GM19463 (cell line): ENCODE results near the gene TMPRSS12.
"Not testable (repeated sequence)": the region's sequence is repeated elsewhere in the genome, so short reads cannot be mapped to it uniquely, and the experiment has no call there.

Source experiments
- ATAC-seq: cut with Tn5 transposase; IDR thresholded peaks from one replicate; pipeline ENCODE4 v1.9.1; 2021; ENCODE audit warnings: mild to moderate bottlenecking, moderate library complexity; ENCODE audit not compliant: unreplicated experiment

TMPRSS12 gene, protein sequence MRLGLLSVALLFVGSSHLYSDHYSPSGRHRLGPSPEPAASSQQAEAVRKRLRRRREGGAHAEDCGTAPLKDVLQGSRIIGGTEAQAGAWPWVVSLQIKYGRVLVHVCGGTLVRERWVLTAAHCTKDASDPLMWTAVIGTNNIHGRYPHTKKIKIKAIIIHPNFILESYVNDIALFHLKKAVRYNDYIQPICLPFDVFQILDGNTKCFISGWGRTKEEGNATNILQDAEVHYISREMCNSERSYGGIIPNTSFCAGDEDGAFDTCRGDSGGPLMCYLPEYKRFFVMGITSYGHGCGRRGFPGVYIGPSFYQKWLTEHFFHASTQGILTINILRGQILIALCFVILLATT

GRCh38 chr12:50842637-50843493 is at the start of gene TMPRSS12:
TSS of gene TMPRSS12 (plus strand) at chr12:50842926. CDS start at chr12:50842965, 39 bp downstream.
- no peak for ATAC-seq

- no peak for ATAC-seq
Measured at GRCh38 chr12:50799908-50800307, 42.8 kb upstream of the TMPRSS12 start.

DNA sequence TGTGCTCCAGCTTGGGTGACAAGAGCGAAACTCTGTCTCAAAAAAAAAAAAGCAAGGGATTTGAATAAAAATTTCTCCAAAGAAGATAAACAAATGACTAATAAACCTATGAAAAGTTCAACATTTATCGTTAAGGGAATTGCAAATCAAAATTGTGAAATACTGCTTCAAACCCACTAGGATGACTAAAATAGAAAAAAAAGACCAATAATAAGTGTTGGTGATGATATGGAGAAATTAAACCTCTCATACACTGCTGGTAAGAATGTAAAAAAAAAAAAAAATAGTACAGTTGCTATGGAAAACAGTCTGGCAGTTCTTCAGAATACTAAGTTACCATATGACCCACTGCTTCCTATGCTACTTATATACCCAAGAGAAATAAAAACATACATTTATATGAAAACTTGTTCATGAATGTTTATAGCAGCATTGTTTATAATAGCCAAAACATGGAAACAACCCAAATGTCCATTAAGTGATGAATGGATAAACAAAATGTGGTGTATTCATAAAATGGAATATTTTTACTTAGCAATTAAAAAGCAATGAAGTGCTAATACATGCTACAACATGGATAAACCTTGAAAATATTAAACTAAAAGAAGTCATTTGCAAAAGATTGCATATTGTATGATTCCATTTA is 39.4 kb upstream of the TMPRSS12 start:
- no peak for ATAC-seq

DNA sequence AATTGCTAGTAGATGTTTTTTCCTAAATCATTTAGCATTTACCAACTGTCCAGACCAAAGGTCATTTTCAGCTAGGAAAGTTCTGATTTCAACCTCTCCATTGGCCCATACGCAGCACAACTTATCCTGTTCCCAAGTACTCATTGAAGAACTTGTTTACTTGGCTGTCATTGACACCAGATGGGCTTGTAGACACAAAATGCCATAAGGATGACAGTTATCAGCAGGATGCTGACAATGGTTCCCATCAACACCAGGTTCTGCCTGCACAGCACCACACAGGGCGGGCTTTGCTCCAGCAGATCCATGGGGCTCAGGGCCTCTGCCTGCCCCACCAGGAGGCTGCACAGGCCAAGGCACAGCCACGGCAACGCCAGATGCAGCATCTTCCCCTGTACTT is 36.5 kb upstream of the TMPRSS12 start:
- no peak for ATAC-seq

DNA sequence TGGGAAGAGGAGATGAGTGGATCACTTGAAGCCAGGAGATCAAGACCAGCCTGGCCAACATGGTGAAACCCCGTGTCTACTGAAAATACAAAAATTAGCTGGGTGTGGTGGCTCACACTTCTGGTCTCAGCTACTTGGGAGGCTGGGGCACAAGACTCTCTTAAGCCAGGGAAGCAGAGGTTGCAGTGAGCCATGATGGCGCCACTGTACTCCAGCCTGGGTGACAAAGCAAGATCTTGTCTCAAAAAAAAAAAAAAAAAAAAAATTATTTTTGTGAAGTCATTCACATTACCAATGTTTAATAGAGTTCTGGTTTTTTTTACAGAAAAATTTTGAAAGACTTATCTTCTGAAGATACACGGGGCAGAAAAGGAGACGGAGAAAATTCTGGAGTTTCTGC is 33.6 kb upstream of the TMPRSS12 start:
- not testable (repeated sequence) for ATAC-seq

DNA sequence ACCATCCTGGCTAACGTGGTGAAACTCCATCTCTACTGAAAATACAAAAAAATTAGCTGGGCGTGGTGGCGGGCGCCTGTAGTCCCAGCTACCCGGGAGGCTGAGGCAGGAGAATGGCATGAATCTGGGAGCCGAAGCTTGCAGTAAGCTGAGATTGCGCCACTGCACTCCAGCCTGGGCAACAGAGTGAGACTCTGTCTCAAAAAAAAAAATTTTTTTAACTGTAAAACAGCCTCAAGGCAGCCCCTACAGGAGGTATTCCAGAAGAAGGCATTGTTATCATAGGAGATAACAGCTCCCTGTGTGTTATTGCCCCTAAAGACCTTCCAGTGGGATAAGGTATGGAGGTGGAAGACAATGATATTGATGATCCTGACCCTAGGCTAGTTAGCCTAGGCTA is 27.8 kb upstream of the TMPRSS12 start:
- not testable (repeated sequence) for ATAC-seq

- no peak for ATAC-seq
Measured at GRCh38 chr12:50820177-50820576, 22.5 kb upstream of the TMPRSS12 start.

- no peak for ATAC-seq
Measured at GRCh38 chr12:50822082-50822481, 20.6 kb upstream of the TMPRSS12 start.

DNA sequence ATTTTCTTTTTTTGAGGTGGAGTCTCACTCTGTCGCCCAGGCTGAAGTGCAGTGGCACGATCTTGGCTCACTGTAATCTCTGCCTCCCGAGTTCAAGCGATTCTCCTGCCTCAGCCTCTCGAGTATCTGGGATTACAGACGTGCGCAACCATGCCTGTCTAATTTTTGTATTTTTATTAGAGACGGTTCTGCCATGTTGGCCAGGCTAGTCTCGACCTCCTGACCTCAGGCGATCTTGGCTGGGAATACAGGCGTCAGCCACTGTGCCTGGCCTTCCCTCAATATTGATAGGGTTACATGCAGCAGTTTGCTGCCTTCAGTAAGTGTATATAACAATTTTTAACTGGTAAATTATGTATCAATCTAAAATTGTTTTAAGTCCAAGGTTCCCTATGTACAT is 19.0 kb upstream of the TMPRSS12 start:
- ATAC-seq: not testable (repeated sequence)

DNA sequence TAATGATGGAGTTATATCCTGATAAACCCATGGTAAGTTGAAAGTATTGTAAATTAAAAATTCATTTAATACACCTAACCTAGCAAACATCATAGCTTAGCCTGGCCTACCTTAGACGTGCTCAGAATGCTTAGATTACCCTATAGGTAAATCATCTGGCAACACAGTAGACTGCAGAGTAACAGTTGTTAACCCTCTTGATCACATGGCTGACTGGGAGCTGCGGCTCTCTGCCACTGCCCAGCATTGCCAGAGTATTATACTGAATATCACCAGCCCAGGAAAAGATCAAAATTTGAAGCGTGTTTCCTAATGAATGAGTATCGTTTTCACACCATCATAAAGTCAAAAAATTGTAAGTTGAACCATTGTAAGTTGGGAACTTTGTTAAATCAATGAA is 17.8 kb upstream of the TMPRSS12 start:
- ATAC-seq: no peak

DNA sequence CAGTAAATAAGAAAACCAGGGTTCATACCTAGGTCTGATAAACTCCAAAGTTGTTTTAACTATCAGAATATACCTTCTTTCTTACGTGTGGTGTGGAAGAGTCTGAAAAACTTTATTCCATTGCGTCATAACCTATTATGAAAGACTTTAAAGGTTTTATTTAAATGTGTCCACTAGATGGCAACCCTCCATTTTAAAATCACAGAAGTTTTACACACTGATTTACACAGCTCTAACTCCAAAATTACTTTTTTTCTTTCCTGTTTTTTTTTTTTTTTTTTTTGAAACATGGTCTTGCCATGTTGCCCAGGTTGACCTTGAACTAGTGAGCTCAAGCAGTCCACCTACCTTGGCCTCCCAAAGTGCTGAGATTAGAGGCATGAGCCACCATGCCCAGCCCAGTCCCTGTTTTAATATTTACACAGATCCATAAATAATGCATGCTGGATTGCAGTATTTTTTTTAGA is 17.3 kb upstream of the TMPRSS12 start:
- no peak for ATAC-seq

DNA sequence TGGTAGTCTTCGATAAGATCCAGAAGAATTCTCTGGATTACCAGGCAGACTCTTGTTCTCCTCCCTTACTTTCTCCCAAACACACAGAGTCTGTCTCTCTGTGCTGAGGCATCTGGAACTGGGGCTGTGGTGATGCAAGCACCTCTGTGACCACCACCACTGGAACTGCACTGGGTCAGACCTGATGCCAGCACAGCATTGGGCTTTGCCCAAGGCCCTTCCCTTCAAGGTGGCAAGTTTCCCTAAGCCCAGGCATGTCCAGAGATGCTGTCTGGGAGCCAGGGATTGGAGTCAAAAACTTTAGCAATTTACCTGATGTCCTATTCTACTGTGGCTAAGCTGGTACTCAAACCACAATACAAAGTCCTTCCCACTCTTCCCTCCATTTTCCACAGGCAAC is 14.6 kb upstream of the TMPRSS12 start:
- ATAC-seq: no peak

- no peak for ATAC-seq
Measured at GRCh38 chr12:50828886-50829285, 13.8 kb upstream of the TMPRSS12 start.

GRCh38 chr12:50833801-50834200 is 8.9 kb upstream of the TMPRSS12 start:
- ATAC-seq: not testable (repeated sequence)

GRCh38 chr12:50839042-50839441 is 3.7 kb upstream of the TMPRSS12 start:
- ATAC-seq: no peak

GRCh38 chr12:50840809-50841487 is 1.8 kb upstream of the TMPRSS12 start:
- ATAC-seq: no peak

DNA sequence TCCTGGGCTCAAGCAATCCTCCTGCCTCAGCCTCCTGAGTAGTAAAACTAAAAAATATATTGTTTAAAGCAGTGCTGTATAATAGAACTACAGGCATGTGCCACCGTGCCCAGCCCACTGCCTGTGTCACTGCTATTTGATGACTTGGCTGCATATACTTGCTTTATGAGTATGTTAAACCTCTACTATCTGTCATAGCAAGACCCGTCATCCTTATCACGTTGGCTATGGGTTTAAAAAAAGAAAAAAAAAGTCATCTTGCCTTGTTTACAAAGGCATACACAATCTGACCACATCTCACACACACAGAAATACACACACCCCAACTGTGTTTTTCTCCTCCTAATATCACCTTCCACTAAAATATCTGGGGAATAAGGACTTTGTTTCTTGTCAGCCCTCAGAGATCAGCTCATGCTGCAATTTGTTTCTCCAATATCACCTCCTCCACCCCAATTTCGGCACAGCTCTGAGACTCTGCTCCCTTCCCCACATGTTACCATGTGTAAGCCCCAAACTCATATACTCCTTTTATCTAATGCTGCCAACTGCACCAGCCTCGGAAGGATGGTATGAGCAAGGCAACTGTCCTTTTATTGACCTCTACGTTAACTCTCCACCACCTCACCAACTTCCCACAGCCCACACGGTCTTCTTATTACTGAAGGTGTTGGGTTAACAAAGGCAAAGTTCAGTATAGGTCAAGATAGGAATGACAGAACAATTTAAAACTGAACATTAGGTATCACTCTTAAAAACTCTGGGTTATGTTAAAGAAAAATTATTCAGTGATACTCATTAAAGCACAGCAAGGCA is 802 bp upstream of the TMPRSS12 start:
- ATAC-seq: no peak

DNA sequence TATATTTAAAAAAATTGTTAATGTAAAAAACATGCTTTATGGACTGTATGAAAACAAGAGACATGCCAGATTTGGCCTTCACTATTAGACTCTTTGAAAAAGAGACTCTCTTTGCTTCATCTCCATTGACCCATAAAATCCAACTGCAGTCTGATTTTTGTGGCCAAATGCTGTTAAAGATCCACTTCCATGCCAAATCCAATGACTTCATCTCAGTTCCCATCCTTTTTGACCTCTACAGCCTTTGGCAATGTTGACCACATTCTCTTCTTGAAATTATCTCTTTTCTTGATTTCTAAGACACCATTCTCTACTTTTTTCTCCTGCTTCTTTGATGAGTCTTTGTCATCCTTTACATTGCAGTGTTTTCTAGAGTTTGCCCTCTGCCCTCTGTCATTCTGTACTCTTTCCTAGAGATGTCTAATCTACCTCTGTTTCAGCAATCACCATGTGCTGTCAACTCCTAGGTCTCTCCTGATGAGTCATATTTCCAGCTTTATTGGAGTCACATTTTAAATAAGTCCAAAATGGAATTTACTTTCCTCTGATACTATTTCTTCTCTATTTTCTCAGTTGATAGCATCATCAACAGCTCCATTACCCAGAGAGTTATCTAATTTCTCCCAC is 2.4 kb downstream of the TMPRSS12 start:
- ATAC-seq: no peak

GRCh38 chr12:50848963-50849362 is 6.2 kb downstream of the TMPRSS12 start:
- ATAC-seq: no peak

GRCh38 chr12:50855218-50855617 is 12.5 kb downstream of the TMPRSS12 start:
- ATAC-seq: not testable (repeated sequence)
